Heart left ventricle (tissue), 16 donors: ENCODE measurements around the gene TUSC2. TPM values are rescaled to one million over a fixed set of nuclear protein-coding genes. Genes with fewer than 3 reads are reported as not detected.

Experiments
- ATAC-seq, 4 donors: fragments of 200-7000 bp; cut with Tn5 transposase; one replicate each; pipeline ENCODE4 v1.9.1; 2020 to 2022; ENCODE audit warnings: moderate library complexity in 4 of 4, mild to moderate bottlenecking in 3 of 4, moderate number of reproducible peaks in 1 of 4
- DNase-seq, 5 donors: peaks; one replicate each; pipeline ENCODE4 v3.0.0-alpha.2; 2020
- H3K27ac ChIP-seq, 12 donors: fragments of 200-600 bp; sonication (generic) in 4 of 12; one replicate each; pipeline versions ENCODE4 v1.5.0 to v1.8.0; 2016 to 2022; ENCODE audit warnings: mild to moderate bottlenecking in 2 of 12
- H3K27me3 ChIP-seq, 9 donors: fragments of 200-600 bp; sonication (generic) in 2 of 9; one replicate each; pipeline versions ENCODE4 v1.5.1 to v1.8.0; 2016 to 2022; ENCODE audit warnings: mild to moderate bottlenecking in 3 of 9
- H3K36me3 ChIP-seq, 9 donors: fragments of 200-600 bp; sonication (generic) in 2 of 9; one replicate each; pipeline versions ENCODE4 v1.5.0 to v1.8.0; 2018 to 2022; ENCODE audit warnings: mild to moderate bottlenecking in 2 of 9
- H3K4me1 ChIP-seq, 12 donors: fragments of 200-600 bp; sonication (generic) in 4 of 12; one replicate each; pipeline versions ENCODE4 v1.5.0 to v1.8.0; 2016 to 2022; ENCODE audit warnings: mild to moderate bottlenecking in 3 of 12
- H3K4me3 ChIP-seq, 12 donors: fragments of 200-600 bp; sonication (generic) in 4 of 12; one replicate each; pipeline versions ENCODE4 v1.5.0 to v1.8.0; 2017 to 2022; ENCODE audit warnings: mild to moderate bottlenecking in 9 of 12, moderate library complexity in 4 of 12
- H3K9me3 ChIP-seq, 12 donors: fragments of 200-600 bp; sonication (generic) in 4 of 12; one replicate each; pipeline versions ENCODE4 v1.5.0 to v1.8.0; 2016 to 2022; ENCODE audit warnings: mild to moderate bottlenecking in 1 of 12
- POLR2A ChIP-seq, 2 donors: fragments of 450-650 bp; IDR thresholded peaks; one replicate each; pipeline ENCODE4 v1.6.1; 2017; ENCODE audit warnings: antibody characterized with exemption in 2 of 2, mild to moderate bottlenecking in 2 of 2, moderate library complexity in 2 of 2
- WGBS, 4 donors: extraction: QIAGEN DNeasy Blood & Tissue Kit in 2 of 4; methylation state at CpG; one replicate each; pipeline versions ENCODE4 v1.1.5 to v1.1.7; 2013 to 2018; 5-methylcytosine and 5-hydroxymethylcytosine counted together
- intact Hi-C, 10 donors: fragments of 100-400 bp; cut with DNase I; formaldehyde crosslinking; loops; one replicate each; pipeline versions ENCODE4 v1.11.1 to v1.14.2; 2022
- polyA plus RNA-seq, 2 donors: library from polyadenylated mRNA; stranded (reverse); fragments of 200-250 nt; gene quantifications; one replicate each; pipeline ENCODE4 v1.2.3, GENCODE V29; 2013
- total RNA-seq, 9 donors: library from RNA; depleted of rRNA in 2 of 9; stranded (reverse); fragments of >200 nt in 2 of 9; fragmentation: NEBNext Ultra II Directional in 3 of 9; extraction: Animal tissue kit (Norgen Biotek cat#: 25700) in 3 of 9; gene quantifications; one replicate each; pipeline versions ENCODE4 v1.1.0 to v1.2.4, GENCODE V29; 2016 to 2023
- TF ChIP-seq, protein P1 (sequence below), 12 donors: fragments of 200-600 bp; sonication (generic) in 4 of 12; IDR thresholded peaks; one replicate each; pipeline versions ENCODE4 v1.5.0 to v1.8.0; 2018 to 2022; ENCODE audit warnings: antibody characterized with exemption in 12 of 12, mild to moderate bottlenecking in 5 of 12
- donor health status: ischemic (EF 13 %, LVEDD 7.1; RV severe dilation, severe dysfunction).
- donor health status: healthy with polysubstance abuse.
- donor health status: DM: no; HTN: yes; CAD: no.
- donor health status: DM: no; HTN: no; CAD: no.
- donor health status: ischemic (EF 25% LVEDD 6.9; RV normal size, moderate dysfunction).
- donor health status: ischemic (EF 25% LVEDD 5.7; RV mildly dilated, moderate dysfunction).
- donor health status: healthy.
- donor health status: DM: yes; HTN: yes; CAD: no.
- donor health status: ischemic (EF 35%, LVEDD 5.7; RV mildly dilated, moderate dysfunction).
- donor health status: nonischemic (EF 11% LVEDD 7.7; RV severe dilation, severe dysfunction).
- donor health status: DM: yes; HTN: yes; CAD: no.
- donor health status: PGD.
- donor health status: ischemic (EF 29% LVEDD 5.4; RV normal size, mild dysfunction).
- donor health status: nonischemic (EF 23%, LVEDD 6.1; RV moderate dilation, normal function).

TUSC2 gene
- total and polyA plus RNA-seq, 11 donors, result 24.5 to 68.1 (median 29.0) TPM

DNA sequence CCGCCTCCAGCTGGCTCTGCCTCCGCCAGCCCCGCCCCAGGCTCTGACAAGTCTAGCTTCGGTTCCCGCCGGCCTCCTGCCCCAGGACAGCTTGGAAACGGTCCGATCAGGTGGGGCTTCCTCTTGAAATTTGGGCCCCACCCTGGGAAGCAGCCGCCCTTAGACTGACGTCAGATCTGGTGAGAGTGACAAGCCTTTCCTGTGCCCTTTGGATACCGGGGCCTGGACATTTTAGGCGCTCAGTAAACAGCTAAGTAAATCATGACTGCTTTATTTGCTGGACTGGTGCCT is 28.4 kb downstream of the TUSC2 start:
- 0 to 1% (median 1%) methylated on average over 12 of the region's 12 CpGs for WGBS, 4 donors
- Histone ChIP-seq H3K9me3 (no peaks in the 10 kb centered on the region), H3K4me1 (peaks cover 11 to 58% (median 43%) of the 10 kb centered on the region in 12 donors), H3K36me3 (peaks cover 0 to 15% (median 0%) of the 10 kb centered on the region in 9 donors), H3K27me3 (no peaks in the 10 kb centered on the region), H3K27ac (peak overlapping the region; percentile 75 to 97 (median 94)), H3K4me3 (peak overlapping the region in 11 of 12 donors; percentile 27 to 81 (median 61))
- TF ChIP-seq, protein P1, sequence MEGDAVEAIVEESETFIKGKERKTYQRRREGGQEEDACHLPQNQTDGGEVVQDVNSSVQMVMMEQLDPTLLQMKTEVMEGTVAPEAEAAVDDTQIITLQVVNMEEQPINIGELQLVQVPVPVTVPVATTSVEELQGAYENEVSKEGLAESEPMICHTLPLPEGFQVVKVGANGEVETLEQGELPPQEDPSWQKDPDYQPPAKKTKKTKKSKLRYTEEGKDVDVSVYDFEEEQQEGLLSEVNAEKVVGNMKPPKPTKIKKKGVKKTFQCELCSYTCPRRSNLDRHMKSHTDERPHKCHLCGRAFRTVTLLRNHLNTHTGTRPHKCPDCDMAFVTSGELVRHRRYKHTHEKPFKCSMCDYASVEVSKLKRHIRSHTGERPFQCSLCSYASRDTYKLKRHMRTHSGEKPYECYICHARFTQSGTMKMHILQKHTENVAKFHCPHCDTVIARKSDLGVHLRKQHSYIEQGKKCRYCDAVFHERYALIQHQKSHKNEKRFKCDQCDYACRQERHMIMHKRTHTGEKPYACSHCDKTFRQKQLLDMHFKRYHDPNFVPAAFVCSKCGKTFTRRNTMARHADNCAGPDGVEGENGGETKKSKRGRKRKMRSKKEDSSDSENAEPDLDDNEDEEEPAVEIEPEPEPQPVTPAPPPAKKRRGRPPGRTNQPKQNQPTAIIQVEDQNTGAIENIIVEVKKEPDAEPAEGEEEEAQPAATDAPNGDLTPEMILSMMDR (IDR thresholded peaks at IDR 0.05), result no peak
- no peak for TF ChIP-seq POLR2A (IDR thresholded peaks at IDR 0.05)
- ATAC-seq (no peak), DNase-seq (no peak)
- intact Hi-C loops, result loop anchor here in 1 of 10 donors (10.0 kb wide), 1 partner anchor 365 kb away; no protein-coding TSS in a partner anchor

DNA sequence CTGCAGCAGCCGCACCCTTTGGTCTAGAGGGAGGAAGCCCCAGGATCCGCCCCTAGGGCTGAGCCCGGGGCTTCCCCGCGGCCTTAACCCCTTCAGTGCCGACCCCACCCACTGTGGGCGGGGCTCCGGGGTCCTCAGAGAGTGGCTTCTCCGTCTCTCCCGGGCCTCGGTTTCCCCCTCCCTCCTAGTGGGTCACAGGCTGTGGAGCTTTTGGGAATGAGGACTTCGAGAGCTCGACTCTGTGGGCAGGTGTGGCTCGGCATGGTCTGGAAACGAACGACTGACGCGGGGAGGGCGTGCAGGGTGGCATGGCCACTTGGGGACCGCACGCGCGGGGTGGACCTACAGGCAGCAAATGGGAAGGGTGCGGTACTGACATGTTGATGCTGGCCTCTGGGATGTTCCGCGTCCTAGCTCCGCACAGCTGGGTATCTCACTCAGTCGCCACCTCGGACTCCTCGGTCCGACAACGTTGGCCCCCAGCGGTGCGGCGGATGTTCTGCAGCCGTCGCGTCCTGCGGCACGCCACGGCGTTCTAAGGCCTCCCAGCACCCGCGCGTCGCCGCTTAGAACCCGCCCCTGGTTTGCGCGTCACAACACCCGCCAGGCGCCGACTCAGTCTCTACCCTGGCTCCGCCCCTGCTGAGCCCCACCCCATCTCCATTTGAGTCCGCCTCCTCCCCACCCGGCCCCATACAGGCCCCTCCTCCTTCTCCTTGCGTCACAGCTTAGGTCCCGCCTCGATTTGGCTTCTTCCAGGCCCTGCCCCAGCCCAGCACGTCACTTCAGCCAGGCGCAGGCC is 29.0 kb downstream of the TUSC2 start, which contains the start of the genes HYAL3 and NAA80:
Gene HYAL3, minus strand, starts transcription at position 570 of the 802 bp plus-strand sequence. CDS start 3,803 bp downstream, outside the sequence.
Gene NAA80, minus strand, starts transcription at position 570 of the 802 bp plus-strand sequence. CDS start 1,942 bp downstream, outside the sequence.
- H3K27me3 ChIP-seq, result no peaks in the 10 kb centered on the region
- peaks cover 11 to 58% (median 43%) of the 10 kb centered on the region in 12 donors for H3K4me1 ChIP-seq
- ATAC-seq, result peak; percentile 87 to 91 (median 88)
- peak within 1 kb of the TSS; percentile 16 to 81 (median 67) for H3K4me3 ChIP-seq
- peak within 1 kb of the TSS; percentile 75 to 97 (median 94) for H3K27ac ChIP-seq
- peak; percentile 88 to 98 for TF ChIP-seq POLR2A (IDR thresholded peaks at IDR 0.05)
- TF ChIP-seq, protein P1 (IDR thresholded peaks at IDR 0.05), result peak in 8 of 12 donors; percentile 17 to 48 (median 39)
- WGBS, 4 donors, result 0 to 1% (median 0%) methylated on average over 27 to 61 of the region's 61 CpGs
- peaks cover 0 to 15% (median 0%) of the 10 kb centered on the region in 9 donors for H3K36me3 ChIP-seq
- H3K9me3 ChIP-seq, result no peaks in the 10 kb centered on the region
- DNase-seq, result peak; percentile 99
- intact Hi-C loops, result loop anchor here in 1 of 10 donors (10.0 kb wide), 1 partner anchor 364 kb away; no protein-coding TSS in a partner anchor

DNA sequence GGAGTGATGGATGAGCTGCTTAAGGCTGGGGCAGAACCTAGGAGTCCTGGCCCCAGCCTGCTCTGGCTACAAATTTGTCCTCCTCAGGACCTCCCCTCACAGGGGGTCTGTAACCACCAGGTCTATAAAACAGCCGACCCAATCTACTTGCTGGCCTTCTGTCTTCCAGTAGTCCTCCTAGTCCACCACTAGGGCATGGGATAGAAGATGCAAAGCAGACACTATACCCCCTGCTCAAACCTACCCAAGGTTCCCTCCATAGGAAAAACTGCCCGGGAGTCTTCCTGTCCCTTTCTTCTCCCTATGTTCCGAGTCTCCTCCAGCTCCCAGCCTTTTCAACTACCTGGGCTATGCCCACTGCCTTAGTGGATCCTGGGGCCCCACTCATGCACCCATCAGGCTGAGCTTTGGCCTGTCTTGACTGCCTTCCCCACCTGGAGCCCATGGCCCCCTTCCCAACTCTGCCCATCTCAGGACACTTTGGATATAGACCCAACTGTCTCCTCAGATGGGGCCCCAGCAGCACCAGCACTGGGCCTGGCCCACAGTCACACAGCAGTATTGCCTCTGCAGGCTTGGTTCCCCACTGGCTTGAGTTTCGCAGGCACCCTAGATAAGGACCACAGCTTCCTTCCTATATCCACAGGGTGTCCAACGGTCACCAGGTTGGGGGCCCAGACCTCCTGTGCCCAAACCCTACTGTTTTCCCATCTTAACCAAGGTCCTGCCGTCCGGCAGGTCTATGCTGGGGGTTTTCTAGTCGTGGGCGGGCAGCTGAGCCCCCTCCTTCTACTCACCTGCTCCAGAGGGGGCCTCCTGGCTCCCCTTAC is 29.9 kb downstream of the TUSC2 start:
- TF ChIP-seq, protein P1 (IDR thresholded peaks at IDR 0.05), result peak in 1 of 12 donors; percentile 5
- TF ChIP-seq POLR2A (IDR thresholded peaks at IDR 0.05), result no peak
- ATAC-seq (no peak), DNase-seq (peak in 1 of 5 donors; percentile 10)
- H3K27me3 ChIP-seq, result no peaks in the 10 kb centered on the region
- peaks cover 0 to 15% (median 0%) of the 10 kb centered on the region in 9 donors for H3K36me3 ChIP-seq
- H3K4me1 ChIP-seq, result peaks cover 11 to 56% (median 42%) of the 10 kb centered on the region in 12 donors
- peak overlapping the region; percentile 75 to 97 (median 92) for H3K27ac ChIP-seq
- H3K9me3 ChIP-seq, result no peaks in the 10 kb centered on the region
- H3K4me3 ChIP-seq, result peak overlapping the region; percentile 16 to 81 (median 67)
- intact Hi-C loops, result loop anchor here in 1 of 10 donors (10.0 kb wide), 1 partner anchor 363 kb away; no protein-coding TSS in a partner anchor
- WGBS, 4 donors, result 48 to 61% (median 56%) methylated on average over 9 of the region's 9 CpGs
